Upper lobe of left lung (tissue), 4 donors: ENCODE measurements around the gene ARHGAP40.

Experiments
- EP300 ChIP-seq, 4 donors: sonication (generic); formaldehyde crosslinking; IDR thresholded peaks; one replicate each; pipeline ENCODE4 v1.5.1; 2017; ENCODE audit warnings: antibody characterized with exemption in 4 of 4, control low read depth in 2 of 4
- POLR2A ChIP-seq, 4 donors: fragments of 450-650 bp; IDR thresholded peaks; one replicate each; pipeline ENCODE4 v1.5.1; 2016 to 2017; ENCODE audit warnings: antibody characterized with exemption in 4 of 4, mild to moderate bottlenecking in 2 of 4

- TF ChIP-seq POLR2A (IDR thresholded peaks at IDR 0.05) (no peak), EP300 (IDR thresholded peaks at IDR 0.05) (no peak)
Observed at GRCh38 chr20:38642498-38642897, 40.9 kb downstream of the ARHGAP40 start.
